ENCODE measurements around the gene CASKIN1. TPM values are rescaled to one million over a fixed set of nuclear protein-coding genes. Genes with fewer than 3 reads are reported as not detected.

Gene CASKIN1
- total and polyA plus RNA-seq, 2 donors from 2014 or later, result 0.30 to 0.66 TPM

- Histone ChIP-seq H3K27ac (ENCODE audit: low read depth in 2 of 2, low read length in 2 of 2) (no peak overlapping the region), H3K9ac (ENCODE audit: low read length in 3 of 3) (no peak overlapping the region), H3K27me3 (ENCODE audit: control insufficient read depth, insufficient read depth, low read length) (no peaks in the 10 kb centered on the region), H3K36me3 (ENCODE audit: control insufficient read depth in 2 of 3, insufficient read depth in 3 of 3, low read length in 3 of 3) (peaks cover 0 to 19% (median 12%) of the 10 kb centered on the region in 3 donors), H3K4me3 (ENCODE audit: low read length in 3 of 3) (no peak overlapping the region), H3K9me3 (ENCODE audit: control insufficient read depth in 2 of 3, insufficient read depth in 1 of 3, low read length in 3 of 3) (no peaks in the 10 kb centered on the region), H3K4me1 (ENCODE audit: control insufficient read depth in 2 of 3, insufficient read depth in 2 of 3, low read depth in 1 of 3, low read length in 3 of 3) (peaks cover 0 to 7% (median 0%) of the 10 kb centered on the region in 3 donors)
- TF ChIP-seq CTCF (IDR thresholded peaks at IDR 0.05; ENCODE audit: borderline replicate concordance, extremely low read depth, insufficient read depth), result no peak
- DNase-seq (peak in 1 of 5 donors; percentile 57), FAIRE-seq (no peak)
- intact Hi-C loops (cut with DNase I), result no loop called here
Measured at GRCh38 chr16:2238838-2239675, 42.7 kb upstream of the CASKIN1 start.

- no peak overlapping the region for H3K9ac ChIP-seq (ENCODE audit: low read length in 3 of 3)
- intact Hi-C loops (cut with DNase I), result no loop called here
- H3K27me3 ChIP-seq (ENCODE audit: control insufficient read depth, insufficient read depth, low read length), result no peaks in the 10 kb centered on the region
- H3K27ac ChIP-seq (ENCODE audit: low read depth in 2 of 2, low read length in 2 of 2), result no peak overlapping the region
- no peak for TF ChIP-seq CTCF (IDR thresholded peaks at IDR 0.05; ENCODE audit: borderline replicate concordance, extremely low read depth, insufficient read depth)
- FAIRE-seq, result no peak
- no peaks in the 10 kb centered on the region for H3K9me3 ChIP-seq (ENCODE audit: control insufficient read depth in 2 of 3, insufficient read depth in 1 of 3, low read length in 3 of 3)
- peaks cover 0 to 17% (median 12%) of the 10 kb centered on the region in 3 donors for H3K36me3 ChIP-seq (ENCODE audit: control insufficient read depth in 2 of 3, insufficient read depth in 3 of 3, low read length in 3 of 3)
- peaks cover 0 to 7% (median 0%) of the 10 kb centered on the region in 3 donors for H3K4me1 ChIP-seq (ENCODE audit: control insufficient read depth in 2 of 3, insufficient read depth in 2 of 3, low read depth in 1 of 3, low read length in 3 of 3)
- no peak overlapping the region for H3K4me3 ChIP-seq (ENCODE audit: low read length in 3 of 3)
- DNase-seq, result peak in 1 of 5 donors; percentile 76
Measured at GRCh38 chr16:2238150-2238837, 41.9 kb upstream of the CASKIN1 start.

- Histone ChIP-seq H3K4me3 (ENCODE audit: low read length in 3 of 3) (no peak overlapping the region), H3K36me3 (ENCODE audit: control insufficient read depth in 2 of 3, insufficient read depth in 3 of 3, low read length in 3 of 3) (peaks cover 0 to 17% (median 5%) of the 10 kb centered on the region in 3 donors), H3K27me3 (ENCODE audit: control insufficient read depth, insufficient read depth, low read length) (no peaks in the 10 kb centered on the region), H3K4me1 (ENCODE audit: control insufficient read depth in 2 of 3, insufficient read depth in 2 of 3, low read depth in 1 of 3, low read length in 3 of 3) (peaks cover 0 to 7% (median 0%) of the 10 kb centered on the region in 3 donors), H3K9ac (ENCODE audit: low read length in 3 of 3) (no peak overlapping the region), H3K9me3 (ENCODE audit: control insufficient read depth in 2 of 3, insufficient read depth in 1 of 3, low read length in 3 of 3) (no peaks in the 10 kb centered on the region), H3K27ac (ENCODE audit: low read depth in 2 of 2, low read length in 2 of 2) (no peak overlapping the region)
- no peak for FAIRE-seq
- intact Hi-C loops (cut with DNase I), result no loop called here
- TF ChIP-seq CTCF (IDR thresholded peaks at IDR 0.05; ENCODE audit: borderline replicate concordance, extremely low read depth, insufficient read depth), result no peak
- peak in 2 of 5 donors; percentile 20 to 69 for DNase-seq
Measured at GRCh38 chr16:2237493-2238149, 41.2 kb upstream of the CASKIN1 start.

All from kidney (tissue), 14 donors.